Activated CD8-positive, alpha-beta T cell treated with anti-CD3 and anti-CD28 coated beads for 36 hours (primary cell): ENCODE results near the gene PPP2R3B. TPM values are rescaled to one million over a fixed set of nuclear protein-coding genes. Genes with fewer than 3 reads are reported as not detected.

Experiments
- ATAC-seq: fragments of 200-7000 bp; cut with Tn5 transposase; one replicate; pipeline ENCODE4 v1.10.0; 2021; ENCODE audit warnings: mild to moderate bottlenecking, moderate library complexity
- CTCF ChIA-PET: fragments of 350-600 bp; sonication (Branson Sonifier 250); formaldehyde crosslinking; loops from one replicate; lab custom pipeline; 2021; ENCODE audit warnings: antibody characterized with exemption; lab: Charles Lee
- POLR2A ChIA-PET: fragments of 350-600 bp; sonication (Branson Sonifier 250); formaldehyde crosslinking; loops from one replicate; lab custom pipeline; 2021; ENCODE audit warnings: antibody characterized with exemption; lab: Charles Lee
- DNase-seq: peaks from one replicate; pipeline ENCODE4 v3.0.0-alpha.2; 2020
- H3K27ac Mint-ChIP-seq: one replicate; pipeline ENCODE4 v1.8.0; 2021; ENCODE audit warnings: mild to moderate bottlenecking, mixed read lengths
- H3K27me3 Mint-ChIP-seq: one replicate; pipeline ENCODE4 v1.8.0; 2021; ENCODE audit warnings: mixed read lengths
- H3K36me3 Mint-ChIP-seq: one replicate; pipeline ENCODE4 v1.8.0; 2021; ENCODE audit warnings: low read depth, mixed read lengths
- H3K4me1 Mint-ChIP-seq: one replicate; pipeline ENCODE4 v1.8.0; 2021; ENCODE audit warnings: low read depth, mixed read lengths
- H3K4me3 Mint-ChIP-seq: one replicate; pipeline ENCODE4 v1.8.0; 2021; ENCODE audit warnings: mild to moderate bottlenecking, moderate library complexity, mixed read lengths
- H3K9me3 Mint-ChIP-seq: one replicate; pipeline ENCODE4 v1.8.0; 2021; ENCODE audit warnings: mixed read lengths
- CTCF ChIP-seq: fragments of 200-600 bp; IDR thresholded peaks from one replicate; pipeline ENCODE4 v1.8.0; 2022; ENCODE audit warnings: antibody characterized with exemption, mild to moderate bottlenecking
- intact Hi-C: fragments of 100-400 bp; cut with micrococcal nuclease; formaldehyde crosslinking; loops from one replicate; pipeline ENCODE4 v1.10.0; 2022
- total RNA-seq, 2 experiments: library from RNA; stranded (reverse); gene quantifications; one replicate each; pipeline ENCODE4 v1.2.3, GENCODE V29; 2021

PPP2R3B gene
- total RNA-seq, 2 experiments from 2014 or later, result 44.9 to 45.7 TPM

DNA sequence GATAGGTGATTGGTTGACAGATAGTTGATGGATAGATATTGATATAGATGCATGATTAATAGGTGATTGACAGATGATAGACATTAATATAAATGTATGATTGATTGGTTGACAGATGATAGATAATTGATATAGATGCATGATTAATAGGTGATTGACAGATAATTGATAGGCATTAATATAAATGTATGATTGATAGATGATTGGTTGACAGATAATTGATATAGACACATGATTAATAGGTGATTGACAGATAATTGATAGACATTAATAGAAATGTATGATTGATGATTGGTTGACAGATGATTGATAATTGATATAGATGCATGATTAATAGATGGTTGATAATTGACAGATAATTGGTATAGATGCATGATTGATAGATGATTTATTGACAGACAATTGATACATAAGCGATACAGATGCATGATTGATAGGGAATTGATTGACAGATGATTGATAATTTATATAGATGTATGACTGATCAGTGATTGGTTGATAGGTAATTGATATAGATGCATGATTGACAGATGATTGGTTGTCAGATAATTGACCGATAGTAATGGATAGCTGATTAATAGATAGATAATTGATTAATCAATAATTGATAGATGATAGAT lies 44.9 kb upstream of the PPP2R3B start:
- Mint-ChIP-seq H3K4me3 (no peak overlapping the region), H3K4me1 (peaks cover 3% of the 10 kb centered on the region), H3K36me3 (no peaks in the 10 kb centered on the region), H3K27me3 (peaks cover 12% of the 10 kb centered on the region), H3K9me3 (no peaks in the 10 kb centered on the region), H3K27ac (no peak overlapping the region)
- ATAC-seq (no peak), DNase-seq (no peak)
- CTCF ChIA-PET, result no interaction called here
- TF ChIP-seq CTCF, result no peak
- intact Hi-C loops, result no loop called here
- POLR2A ChIA-PET, result no interaction called here

DNA sequence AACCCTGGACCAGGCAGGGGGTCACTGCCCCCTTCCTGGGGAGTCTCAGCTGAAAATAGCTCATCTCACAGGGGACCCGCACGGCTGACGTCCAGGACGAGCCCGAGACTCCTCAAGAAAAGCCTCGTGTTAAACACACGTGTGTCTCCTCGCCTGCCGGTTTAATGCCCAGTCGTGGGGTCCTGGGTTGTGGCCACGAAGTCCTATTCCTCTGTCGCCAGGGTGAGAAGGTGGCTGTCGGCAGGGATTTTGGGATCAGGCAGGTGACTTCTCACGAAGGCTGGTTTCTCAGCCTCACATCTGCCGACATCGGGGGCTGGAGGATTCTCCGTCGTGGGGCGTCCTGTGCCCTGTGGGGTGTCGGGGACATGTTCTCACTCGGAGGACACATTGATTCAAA lies 44.3 kb upstream of the PPP2R3B start:
- TF ChIP-seq CTCF, result no peak
- ChIA-PET POLR2A (no interaction called here), CTCF (no interaction called here)
- Mint-ChIP-seq H3K9me3 (no peaks in the 10 kb centered on the region), H3K4me1 (peaks cover 3% of the 10 kb centered on the region), H3K27me3 (peaks cover 12% of the 10 kb centered on the region), H3K36me3 (no peaks in the 10 kb centered on the region), H3K4me3 (no peak overlapping the region), H3K27ac (no peak overlapping the region)
- intact Hi-C loops, result no loop called here
- DNase-seq (no peak), ATAC-seq (no peak)

GRCh38 chrX:429266-429825 lies 42.6 kb upstream of the PPP2R3B start:
- Mint-ChIP-seq H3K9me3 (no peaks in the 10 kb centered on the region), H3K27ac (no peak overlapping the region), H3K27me3 (peaks cover 12% of the 10 kb centered on the region), H3K4me3 (no peak overlapping the region), H3K4me1 (peaks cover 3% of the 10 kb centered on the region), H3K36me3 (no peaks in the 10 kb centered on the region)
- ChIA-PET POLR2A (no interaction called here), CTCF (no interaction called here)
- DNase-seq (no peak), ATAC-seq (no peak)
- no peak for TF ChIP-seq CTCF
- intact Hi-C loops, result no loop called here

- H3K4me1 Mint-ChIP-seq, result peaks cover 3% of the 10 kb centered on the region
- peak overlapping the region; percentile 8 for H3K27ac Mint-ChIP-seq
- ATAC-seq (peak; percentile 42), DNase-seq (peak; percentile 28)
- H3K4me3 Mint-ChIP-seq, result peak overlapping the region; percentile 57
- no peak for TF ChIP-seq CTCF
- POLR2A ChIA-PET, result no interaction called here
- H3K36me3 Mint-ChIP-seq, result no peaks in the 10 kb centered on the region
- peaks cover 15% of the 10 kb centered on the region for H3K27me3 Mint-ChIP-seq
- CTCF ChIA-PET, result no interaction called here
- intact Hi-C loops, result no loop called here
- no peaks in the 10 kb centered on the region for H3K9me3 Mint-ChIP-seq
These were observed 41.4 kb upstream of the PPP2R3B start for GRCh38 chrX:427812-428725.

DNA sequence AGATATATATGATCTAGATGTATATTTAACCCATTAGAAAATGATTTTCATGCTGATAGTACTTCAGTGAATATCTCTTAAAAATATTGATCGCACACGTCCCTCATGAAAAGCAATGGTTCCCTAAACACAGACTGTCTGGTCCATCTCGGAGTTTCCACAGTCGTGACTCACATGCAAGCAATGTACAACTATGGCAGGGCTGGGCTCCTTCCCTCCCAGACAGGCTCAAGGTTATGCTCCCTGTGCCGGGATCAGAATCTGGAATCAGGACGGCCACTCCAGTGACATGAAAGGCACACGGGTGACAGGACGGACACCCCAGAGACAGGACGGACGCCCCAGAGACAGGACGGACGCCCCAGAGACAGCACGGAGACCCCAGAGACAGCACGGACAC lies 40.2 kb upstream of the PPP2R3B start:
- Mint-ChIP-seq H3K4me1 (peaks cover 3% of the 10 kb centered on the region), H3K27me3 (peaks cover 15% of the 10 kb centered on the region), H3K27ac (no peak overlapping the region), H3K36me3 (no peaks in the 10 kb centered on the region), H3K9me3 (no peaks in the 10 kb centered on the region), H3K4me3 (no peak overlapping the region)
- ChIA-PET POLR2A (no interaction called here), CTCF (no interaction called here)
- DNase-seq, result no peak
- TF ChIP-seq CTCF, result no peak
- ATAC-seq, result no peak
- intact Hi-C loops, result no loop called here
